Endothelial cell of hepatic sinusoid (primary cell): ENCODE results near the gene GARIN5A.

Source experiments
- in situ Hi-C: cut with HindIII; loops from 2 replicates; pipeline ENCODE4 v1.10.0; 2017; ENCODE audit warnings: low sequenced_read_pairs

The GARIN5A gene

GRCh38 chr19:50419022-50419579 is 57.5 kb downstream of the GARIN5A start:
- in situ Hi-C loops: no loop called here

GRCh38 chr19:50418176-50419021 is 58.2 kb downstream of the GARIN5A start, which contains the start of gene SPIB:
TSS of gene SPIB (plus strand) at chr19:50418938. CDS start at chr19:50418963, 25 bp downstream.
- in situ Hi-C loops: no loop called here

DNA sequence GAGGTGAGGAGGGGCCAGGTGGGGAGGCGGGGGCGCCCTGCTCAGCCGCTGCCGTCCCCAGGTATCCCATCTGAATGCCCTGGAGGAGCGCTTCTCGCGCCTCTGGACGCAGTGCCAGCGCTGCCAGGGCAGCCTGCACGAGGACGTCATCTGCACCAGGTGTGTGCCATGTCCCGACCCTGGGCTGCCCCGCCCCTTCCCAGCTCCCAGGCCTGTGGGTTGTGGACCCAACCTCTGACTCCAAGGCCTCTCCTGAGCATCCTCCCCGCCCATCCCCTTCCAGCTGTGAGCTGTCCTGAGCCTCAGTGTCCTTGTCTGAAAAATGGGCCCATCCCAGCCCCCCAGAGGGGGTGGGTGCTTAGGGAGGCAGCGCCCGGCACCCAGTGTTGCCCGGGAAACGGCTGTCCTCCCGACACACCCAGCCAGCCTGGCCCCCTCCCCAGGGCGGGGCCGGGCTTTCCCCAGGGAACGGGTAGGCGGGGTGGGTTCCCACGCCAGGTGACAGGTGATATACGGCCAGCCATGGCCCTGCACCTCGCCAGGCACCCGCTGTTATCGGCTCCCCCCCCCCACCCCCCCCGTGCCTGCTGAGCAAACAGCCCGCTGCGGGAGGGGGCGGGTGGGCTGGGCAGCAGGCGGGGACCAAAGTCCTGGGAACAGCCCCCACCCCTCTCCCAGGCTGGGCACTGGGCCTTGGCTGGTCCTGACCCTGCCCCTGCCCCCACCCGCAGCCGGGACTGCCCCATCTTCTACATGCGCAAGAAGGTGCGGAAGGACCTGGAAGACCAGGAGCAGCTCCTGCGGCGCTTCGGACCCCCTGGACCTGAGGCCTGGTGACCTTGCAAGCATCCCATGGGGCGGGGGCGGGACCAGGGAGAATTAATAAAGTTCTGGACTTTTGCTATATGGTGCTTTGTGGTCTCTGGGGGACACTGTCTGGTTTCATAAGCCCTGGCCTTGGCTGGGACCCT is 59.3 kb downstream of the GARIN5A start:
- in situ Hi-C loops: no loop called here
